T-helper 2 cell treated with Interferon-gamma antibody and Interleukin-4, amounts not matched to agents 100 ng/mL and 5 ng/mL, for 36 hours (primary cell): Measurements from ENCODE around the gene PON3. TPM values are rescaled to one million over a fixed set of nuclear protein-coding genes. Genes with fewer than 3 reads are reported as not detected.
"Not testable (repeated sequence)": the region's sequence is repeated elsewhere in the genome, so short reads cannot be mapped to it uniquely, and the experiment has no call there.

Experiments used
- intact Hi-C: fragments of 100-400 bp; cut with micrococcal nuclease; formaldehyde crosslinking; loops from one replicate; pipeline ENCODE4 v1.15.1; 2023
- total RNA-seq: library from RNA; stranded (reverse); gene quantifications from 2 replicates; pipeline ENCODE4 v1.2.3, GENCODE V29; 2022

PON3 gene
- total RNA-seq, 1 donor from 2014 or later, result 0.25 TPM

DNA sequence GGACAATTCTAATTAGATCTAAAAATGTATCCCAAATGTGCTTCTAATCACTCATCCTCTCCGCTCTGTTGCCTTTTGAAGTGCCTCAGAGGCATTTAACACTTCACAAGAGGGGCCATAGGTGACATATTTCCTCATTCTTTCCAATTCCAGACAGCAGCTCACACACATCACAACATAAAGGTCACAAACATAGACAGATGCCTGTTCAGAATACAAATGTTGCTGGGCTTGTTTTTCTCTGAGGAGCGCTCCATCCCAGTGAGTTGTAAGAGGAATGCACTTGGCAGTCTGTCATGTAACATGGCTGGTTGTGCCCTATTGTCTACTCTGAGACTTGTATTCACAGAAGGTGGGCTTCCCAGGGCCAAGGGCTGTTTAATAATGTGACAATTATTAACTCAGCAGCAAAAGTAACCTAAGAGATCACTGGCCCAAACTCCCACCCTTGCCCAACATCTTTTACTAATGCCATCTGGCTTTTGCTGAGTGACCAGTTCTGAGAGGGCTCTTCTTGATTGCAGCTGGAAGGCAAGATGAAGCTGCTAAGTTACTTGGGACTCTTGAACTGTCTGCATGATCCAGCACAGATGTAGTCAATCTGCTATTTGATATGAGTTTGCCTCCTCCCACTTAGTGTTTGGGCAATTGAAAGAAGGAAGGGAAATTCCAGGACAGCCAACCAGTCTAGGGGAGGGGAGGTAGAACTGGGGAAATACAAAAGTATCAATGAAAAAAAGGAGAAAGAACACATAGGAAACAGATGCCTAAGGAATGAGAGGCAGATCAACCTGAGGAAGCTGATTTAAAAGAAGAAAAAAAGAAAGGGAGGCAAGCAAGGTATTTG, 25.0 kb upstream of the PON3 start:
- intact Hi-C loops, result no loop called here

DNA sequence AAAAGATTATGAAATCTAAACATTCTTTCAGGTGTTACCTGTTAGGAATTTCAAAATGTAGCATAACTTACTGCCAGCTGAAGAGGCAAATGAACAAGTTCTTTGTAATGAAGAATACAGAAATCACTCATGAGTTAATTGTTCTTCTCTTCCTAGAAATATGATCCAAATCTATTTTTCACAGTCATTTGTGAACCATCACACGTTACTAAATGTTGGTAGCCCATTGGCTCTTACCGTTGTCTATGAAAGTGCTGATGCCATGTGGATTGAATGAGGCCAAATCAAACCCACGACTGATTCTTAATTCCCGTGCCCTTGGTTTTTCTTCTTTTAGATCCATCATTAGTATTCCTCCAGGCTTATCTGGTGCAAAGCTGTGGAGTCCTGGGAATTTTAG, 15.9 kb upstream of the PON3 start:
- intact Hi-C loops, result no loop called here

DNA sequence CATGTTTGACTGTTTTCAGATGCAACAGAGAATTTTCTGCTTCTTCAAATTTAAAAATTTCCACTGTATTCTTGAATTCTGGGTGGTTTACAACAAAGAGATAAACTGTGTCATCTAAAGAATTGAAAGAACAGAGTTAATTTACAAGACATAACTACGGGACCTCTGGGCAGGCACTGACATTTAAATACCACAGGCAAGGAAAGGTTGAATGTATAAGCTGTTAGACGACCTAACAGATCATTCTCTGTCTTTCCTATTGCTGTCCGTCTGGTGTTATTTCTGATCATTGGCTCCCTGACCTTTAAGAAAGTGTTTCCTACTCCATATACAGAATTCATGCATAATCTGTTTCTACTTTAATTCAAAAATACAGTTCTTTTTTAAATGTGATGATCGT, 15.5 kb upstream of the PON3 start:
- intact Hi-C loops, result no loop called here

DNA sequence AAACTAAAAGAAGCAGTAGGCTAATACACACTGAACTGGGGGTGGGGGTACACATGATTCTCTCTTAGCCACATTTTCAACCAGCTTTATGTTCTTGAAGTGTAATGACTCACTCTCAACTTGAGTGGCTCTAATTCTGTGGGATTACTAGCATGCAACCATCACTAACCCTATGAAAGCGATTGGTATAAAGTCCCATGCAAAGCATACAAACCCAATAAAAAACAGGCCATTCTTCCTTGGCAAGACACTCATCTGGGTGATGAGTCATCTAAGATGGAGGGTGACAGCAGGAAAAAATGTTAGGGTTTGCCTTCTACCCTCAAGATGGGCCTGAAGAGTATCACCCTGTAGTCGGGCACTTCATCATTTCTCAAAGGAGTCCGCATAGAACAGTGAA, 14.9 kb upstream of the PON3 start:
- intact Hi-C loops, result no loop called here

DNA sequence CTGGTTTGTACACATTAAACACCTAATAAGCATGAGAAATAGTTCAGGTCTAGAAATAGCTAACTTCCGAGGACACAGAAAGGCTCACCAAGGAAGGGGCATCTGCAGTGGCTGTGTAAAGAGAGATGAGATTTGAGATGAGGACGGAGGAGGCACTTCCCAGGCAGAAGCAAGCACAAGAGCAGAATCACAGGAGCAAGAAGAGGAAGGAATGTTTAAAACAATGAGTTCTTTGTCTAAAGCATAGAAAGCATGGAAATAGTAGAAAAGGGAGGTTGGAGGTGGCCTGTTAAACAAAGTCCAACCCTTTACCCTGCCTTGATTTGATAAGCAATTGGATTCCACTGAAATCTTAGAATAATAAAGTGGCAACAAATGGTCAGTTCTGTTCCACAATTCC, 11.6 kb upstream of the PON3 start:
- intact Hi-C loops, result no loop called here

DNA sequence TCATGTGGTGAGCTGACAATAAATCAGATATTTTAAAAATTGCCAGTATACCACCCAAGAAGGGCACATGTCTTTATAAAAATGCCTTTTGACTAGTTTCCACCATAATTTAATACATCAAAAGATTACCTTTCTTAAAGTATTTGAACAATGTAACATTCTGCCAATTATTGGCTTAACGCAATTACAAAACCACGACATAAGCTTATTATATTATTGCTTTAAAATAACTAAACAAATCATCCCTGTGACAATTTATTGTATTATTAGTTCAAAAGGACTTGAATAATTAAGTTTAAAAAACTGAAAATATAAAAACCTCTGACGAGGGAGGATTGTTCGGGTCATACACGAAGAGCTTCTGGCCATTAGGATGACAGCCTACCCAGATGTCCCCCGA, 9.6 kb upstream of the PON3 start:
- intact Hi-C loops, result no loop called here

DNA sequence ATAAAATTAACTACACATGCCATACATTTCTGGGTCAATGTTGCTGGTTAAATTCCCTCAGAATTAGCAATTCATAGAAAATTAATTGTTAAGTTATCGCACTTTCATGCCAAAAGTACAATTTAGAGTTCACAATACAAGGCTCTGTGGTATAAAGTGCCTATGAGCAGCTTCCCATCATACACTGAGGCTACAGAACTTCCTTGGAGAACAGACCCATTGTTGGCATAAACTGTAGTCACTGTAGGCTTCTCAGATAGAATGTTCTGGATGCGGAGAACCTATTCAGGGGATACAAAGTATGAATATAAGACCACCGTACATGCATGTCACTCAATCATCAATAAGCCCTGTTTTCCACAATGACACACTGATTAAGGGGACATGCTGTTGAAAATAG, 9.0 kb upstream of the PON3 start:
- intact Hi-C loops, result no loop called here

DNA sequence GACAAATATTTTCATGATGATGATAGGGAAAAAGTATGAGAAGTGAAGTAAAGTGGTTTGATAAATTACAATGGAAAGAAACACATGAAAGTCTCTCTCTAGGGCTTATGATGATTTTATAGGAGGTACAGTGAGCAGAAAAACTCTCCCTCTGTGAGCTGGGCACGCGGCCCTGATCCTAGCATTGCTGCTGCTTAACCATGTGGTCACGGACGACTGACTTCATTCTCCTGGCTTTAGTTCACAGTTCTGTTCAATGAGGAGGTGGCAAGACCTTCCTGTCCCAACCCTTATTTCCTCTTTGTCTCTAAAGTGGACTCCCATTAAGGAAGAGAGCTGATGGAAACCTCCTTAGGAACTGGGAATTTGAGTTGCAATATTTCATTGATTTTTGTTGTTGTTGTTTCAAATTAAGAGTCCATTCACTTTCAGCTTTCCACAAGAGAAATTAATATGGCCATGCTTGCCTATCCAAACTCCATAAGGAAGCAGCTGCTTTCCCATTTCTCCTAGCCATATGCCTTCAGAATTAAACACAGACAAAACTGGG, 8.2 kb upstream of the PON3 start:
- intact Hi-C loops, result no loop called here

DNA sequence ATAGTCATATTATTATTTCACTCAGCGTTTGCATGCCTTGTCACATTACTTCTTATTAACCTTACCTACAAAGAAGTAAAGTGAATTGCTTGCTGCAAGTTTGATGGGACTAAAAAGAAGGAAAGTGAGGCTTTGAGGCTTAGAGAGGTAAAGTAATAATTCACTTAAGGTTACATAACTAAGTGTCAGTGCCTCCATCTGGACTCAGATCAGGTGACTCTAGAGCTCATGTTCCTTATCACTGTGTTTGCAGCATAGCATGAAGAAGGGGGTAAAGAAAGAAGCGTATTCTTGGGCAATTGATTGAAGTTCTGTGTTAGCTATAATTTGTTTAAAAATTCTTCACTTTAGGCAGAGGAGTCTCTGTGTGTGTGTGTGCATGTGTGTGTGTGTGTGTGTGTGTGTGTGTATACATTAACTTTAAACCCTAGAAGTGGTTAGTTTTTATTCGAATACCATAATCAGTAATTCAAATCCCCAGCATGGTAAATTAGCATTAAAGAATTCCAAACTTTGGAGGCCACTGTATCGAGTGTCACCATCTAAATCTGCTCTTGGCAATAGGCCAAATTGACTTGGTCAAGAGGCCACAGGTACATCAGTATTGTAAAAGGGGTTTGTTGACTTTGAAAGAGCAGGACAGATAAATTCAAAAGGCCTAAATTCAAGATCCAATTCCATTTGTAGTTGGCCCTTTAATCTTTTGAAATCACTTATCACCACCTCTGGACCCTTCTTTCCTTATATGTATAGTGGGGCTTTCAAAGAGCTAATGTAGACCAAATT, 2.2 kb upstream of the PON3 start:
- intact Hi-C loops, result loop anchor here (5.0 kb wide), 1 partner anchor 34 kb away; no protein-coding TSS in a partner anchor

DNA sequence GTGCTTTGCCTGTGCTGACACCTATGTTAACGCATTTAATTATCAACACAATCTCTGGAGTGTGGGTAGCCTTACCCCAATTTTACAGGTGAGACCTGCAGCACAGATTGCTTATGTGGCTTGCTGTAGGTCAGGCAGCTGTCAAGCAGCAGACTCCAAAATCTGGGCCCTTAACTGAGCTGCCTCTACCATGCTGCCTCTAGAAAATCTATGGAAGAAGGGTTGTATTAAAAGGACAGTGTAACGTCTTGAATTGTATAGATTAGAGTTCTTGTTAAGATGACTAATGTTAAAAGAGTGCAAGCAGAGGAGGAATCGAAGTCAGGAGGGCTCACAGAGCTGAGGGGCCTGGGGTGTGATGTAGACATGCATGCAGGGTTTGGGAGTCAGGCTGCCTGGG, 1.2 kb upstream of the PON3 start:
- intact Hi-C loops, result loop anchor here (5.0 kb wide), 1 partner anchor 35 kb away; no protein-coding TSS in a partner anchor

DNA sequence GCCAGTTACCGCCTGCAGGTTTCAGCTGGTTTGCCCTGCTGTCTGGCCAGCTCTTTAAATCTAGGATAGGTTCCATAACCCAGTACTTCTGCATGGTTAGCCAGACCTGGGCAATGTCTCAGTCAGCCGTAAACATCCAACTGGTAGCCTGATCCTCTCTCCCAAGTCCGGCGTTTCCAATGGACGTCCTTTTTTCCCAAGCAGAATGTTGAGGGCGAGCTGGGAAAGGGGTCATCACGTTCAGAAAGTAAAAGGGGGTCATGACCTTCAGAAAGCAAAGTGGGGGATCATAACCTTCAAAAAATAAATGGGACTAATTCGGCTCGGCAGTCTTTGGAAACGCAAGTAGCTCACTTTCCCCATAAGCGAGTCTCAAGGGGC, 430 bp downstream of the PON3 start:
- intact Hi-C loops, result loop anchor here (5.0 kb wide), 1 partner anchor 37 kb away; no protein-coding TSS in a partner anchor

DNA sequence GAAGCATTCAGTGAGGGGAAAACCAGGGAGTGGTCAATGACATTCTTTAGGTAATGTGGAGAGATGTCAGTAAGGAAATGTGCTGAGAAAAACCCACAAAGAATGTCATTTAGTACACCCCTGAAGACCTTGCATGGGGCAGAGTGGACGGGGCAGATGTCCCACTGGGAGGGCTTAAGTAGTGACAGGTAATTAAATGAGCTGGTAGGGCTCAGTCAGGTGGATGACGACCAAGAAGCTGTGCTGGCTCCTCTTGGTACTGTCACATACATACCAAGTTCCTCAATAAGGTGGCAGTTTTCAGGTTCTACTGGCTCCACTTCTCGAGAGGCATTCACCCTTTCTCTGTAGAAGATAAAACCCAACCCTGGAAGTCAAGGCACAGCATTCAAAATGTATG, 1.8 kb downstream of the PON3 start:
- intact Hi-C loops, result no loop called here

DNA sequence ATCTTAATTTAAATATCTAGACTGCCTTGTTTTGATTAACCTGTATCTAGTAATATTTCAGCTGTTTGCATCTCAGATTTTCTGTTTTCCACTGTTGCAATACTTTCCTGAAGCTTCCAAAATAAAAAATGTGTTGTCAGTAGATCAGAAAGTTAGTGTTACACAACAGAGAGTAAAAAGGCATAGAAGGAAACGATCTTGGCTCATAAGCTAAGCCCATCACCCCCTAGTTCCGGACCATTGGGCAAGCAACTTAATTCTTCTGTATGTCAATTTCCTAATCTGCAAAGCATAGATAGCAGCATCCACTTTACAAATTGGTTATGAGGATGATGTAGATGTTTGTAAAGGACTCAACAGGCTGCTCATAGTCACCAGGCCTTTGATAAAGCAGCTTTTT, 4.4 kb downstream of the PON3 start:
- intact Hi-C loops, result no loop called here

DNA sequence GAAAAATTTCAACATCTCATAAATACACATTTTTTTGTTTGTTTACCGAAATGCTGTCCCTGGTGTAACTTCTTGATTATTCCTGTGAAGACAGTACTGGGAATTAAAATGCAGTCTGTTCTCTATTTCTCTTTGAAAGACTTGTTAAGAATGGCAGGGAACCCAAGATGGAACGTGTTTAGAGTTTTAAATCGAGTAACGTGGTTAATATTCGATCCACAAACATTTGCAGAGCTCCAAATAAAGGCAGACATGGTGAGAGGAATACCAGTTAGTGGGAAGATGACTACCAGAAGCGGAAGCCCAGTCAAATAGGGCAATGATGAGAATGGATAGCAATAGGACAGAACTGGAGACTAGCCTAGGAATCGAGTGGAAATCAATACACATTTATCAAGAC, 6.7 kb downstream of the PON3 start:
- intact Hi-C loops, result no loop called here

DNA sequence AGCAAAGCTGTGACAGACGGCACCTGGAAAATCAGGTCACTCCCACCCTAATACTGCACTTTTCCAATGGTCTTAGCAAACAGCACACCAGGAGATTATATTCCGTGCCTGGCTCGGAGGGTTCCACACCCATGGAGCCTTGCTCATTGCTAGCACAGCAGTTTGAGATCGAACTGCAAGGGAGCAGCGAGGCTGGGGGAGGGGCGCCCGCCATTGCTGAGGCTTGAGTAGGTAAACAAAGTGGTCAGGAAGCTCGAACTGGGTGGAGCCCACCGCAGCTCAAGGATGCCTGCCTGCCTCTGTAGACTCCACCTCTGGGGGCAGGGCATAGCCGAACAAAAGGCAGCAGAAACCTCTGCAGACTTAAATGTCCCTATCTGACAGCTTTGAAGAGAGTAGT, 16.7 kb downstream of the PON3 start:
- intact Hi-C loops, result not testable (repeated sequence)

DNA sequence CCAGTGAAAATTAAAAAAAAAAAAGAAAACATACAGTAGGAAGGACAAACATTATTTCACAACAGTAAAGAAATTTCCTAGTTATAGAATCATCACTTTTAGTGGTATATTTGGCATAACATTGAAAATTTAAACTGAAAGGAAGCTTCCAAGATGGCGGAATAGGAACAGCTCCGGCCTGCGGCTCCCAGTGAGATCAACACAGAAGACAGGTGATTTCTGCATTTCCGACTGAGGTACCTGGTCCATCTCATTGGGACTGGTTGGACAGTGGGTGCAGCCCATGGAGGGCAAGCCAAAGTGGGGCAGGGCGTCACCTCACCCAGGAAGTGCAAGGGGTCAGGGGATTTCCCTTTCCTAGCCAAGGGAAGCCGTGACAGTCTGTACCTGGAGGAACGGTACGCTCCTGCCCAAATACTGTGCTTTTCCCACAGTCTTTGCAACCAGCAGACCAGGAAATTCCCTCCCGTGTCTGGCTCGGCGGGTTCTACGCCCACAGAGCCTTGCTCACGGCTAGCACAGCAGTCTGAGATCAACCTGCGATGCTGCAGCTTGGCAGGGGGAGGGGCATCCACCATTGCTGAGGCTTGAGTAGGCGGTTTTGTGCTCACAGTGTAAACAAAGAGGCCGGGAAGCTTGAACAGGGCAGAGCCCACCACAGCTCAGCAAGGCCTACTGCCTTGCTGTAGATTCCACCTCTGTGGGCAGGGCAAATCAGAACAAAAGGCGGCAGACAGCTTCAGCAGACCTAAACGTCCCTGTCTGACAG, 19.4 kb downstream of the PON3 start:
- intact Hi-C loops, result no loop called here

DNA sequence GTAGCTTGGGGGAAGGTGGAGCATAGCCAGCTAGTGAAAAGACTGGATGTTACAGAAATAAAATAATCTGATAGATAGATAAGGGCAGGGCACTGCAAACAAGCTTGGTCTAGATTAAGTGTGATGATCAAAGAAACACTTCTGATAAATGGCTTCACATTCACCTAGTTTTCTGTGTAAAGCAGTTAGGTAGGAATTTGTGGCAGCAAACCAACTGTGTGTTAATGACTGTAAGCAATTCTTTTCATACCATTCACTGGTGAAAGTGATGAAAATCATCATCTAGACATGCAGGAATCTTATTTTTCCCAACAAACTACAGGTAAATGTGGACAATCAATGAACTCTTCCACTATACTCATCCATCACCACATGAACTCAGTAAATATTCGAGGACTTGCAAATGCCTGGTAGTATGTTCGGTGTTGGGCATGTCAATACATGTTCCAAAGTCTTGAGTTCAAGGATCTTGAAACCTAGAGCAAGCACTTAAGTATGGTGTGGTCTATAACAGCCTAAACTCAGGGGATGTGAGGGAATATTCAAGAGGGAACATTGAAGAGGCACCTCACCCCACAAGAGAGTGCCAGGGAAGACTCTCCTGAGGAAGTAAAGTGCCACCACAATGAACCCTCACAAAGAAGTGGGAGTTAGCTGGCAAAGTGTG, 20.5 kb downstream of the PON3 start:
- intact Hi-C loops, result no loop called here

DNA sequence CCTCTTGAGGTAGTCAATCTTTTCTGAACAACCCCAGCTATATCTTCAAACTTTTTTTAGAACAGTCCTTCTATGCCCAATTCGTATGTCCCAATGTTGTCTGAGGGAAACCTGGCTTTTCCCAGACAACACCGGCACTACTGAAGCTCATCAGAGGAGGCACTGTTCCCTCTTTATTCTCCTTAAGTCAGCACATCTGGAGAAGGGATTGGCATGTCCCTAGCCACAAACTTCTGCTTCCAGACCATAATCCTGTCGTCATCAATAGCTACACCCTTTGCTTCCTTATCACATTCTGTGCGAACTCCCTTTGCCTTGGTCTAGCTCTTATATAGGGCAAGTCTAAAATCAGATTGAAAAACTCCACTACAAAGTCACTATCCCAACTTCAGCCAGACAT, 22.9 kb downstream of the PON3 start:
- intact Hi-C loops, result no loop called here

DNA sequence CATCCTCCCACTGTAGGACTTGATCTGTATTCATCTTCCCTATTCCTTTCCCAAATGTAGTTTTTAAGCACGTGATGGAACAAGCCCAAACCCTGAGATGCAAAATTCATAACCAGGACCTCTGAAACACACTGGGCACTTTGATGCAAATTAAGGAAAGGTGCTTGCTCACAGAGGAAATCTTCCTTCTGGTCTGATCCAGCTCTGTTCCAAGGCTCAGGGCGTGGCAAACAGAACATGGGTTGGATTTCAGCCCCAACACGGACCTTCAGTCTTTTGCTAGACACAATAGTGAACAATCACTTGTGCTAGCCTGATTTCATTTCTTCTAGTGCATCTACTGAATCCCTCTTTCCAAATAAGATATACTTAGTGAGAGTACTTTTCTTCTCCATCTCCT, 27.9 kb downstream of the PON3 start:
- intact Hi-C loops, result no loop called here

DNA sequence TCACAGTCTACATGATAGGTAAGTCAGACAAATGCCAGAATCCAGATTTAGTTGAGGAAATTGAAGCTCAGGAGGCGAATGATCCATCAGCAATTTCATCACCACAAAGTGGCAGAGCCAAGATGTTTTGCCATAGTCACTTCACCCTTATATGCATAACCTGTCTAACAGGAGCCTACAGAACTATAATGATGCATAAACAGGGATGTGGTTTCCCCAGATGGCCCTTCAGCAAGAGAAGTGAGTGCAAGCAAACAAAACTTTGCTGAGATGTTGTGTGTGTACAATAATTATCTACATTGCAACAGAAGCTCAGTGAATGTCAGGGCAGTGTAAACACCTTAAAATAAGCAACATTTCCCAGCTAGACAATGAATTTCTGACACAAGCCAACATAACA, 28.6 kb downstream of the PON3 start:
- intact Hi-C loops, result no loop called here

DNA sequence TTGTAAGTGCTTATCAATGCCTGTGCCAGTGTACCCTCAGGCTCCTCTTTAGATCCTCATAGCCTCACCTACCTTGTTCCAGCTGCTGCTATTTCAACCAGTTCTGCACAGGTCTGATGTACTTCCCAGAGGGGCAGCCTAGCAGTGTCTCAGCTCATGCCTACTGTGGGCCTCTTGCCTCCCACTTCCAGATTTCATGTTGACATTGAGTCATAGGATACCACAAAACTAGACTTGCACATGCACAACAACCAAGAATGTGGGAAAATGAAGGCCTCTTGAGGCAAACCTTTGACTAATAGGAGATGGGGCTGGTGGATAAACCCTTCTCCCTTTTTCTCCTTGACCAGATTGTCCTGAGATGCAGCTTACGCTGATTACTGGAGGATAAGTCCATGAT, 31.0 kb downstream of the PON3 start:
- intact Hi-C loops, result no loop called here
